ENCODE results near the gene XIAP. TPM values are rescaled to one million over a fixed set of nuclear protein-coding genes. Genes with fewer than 3 reads are reported as not detected.

Gene XIAP
- total RNA-seq, 1 donor from 2014 or later = 35.3 TPM

- H3K27ac Mint-ChIP-seq = no peak overlapping the region
- no peaks in the 10 kb centered on the region for H3K27me3 Mint-ChIP-seq
- H3K4me3 Mint-ChIP-seq (ENCODE audit: low read depth) = no peak overlapping the region
- TF ChIP-seq, protein P1, sequence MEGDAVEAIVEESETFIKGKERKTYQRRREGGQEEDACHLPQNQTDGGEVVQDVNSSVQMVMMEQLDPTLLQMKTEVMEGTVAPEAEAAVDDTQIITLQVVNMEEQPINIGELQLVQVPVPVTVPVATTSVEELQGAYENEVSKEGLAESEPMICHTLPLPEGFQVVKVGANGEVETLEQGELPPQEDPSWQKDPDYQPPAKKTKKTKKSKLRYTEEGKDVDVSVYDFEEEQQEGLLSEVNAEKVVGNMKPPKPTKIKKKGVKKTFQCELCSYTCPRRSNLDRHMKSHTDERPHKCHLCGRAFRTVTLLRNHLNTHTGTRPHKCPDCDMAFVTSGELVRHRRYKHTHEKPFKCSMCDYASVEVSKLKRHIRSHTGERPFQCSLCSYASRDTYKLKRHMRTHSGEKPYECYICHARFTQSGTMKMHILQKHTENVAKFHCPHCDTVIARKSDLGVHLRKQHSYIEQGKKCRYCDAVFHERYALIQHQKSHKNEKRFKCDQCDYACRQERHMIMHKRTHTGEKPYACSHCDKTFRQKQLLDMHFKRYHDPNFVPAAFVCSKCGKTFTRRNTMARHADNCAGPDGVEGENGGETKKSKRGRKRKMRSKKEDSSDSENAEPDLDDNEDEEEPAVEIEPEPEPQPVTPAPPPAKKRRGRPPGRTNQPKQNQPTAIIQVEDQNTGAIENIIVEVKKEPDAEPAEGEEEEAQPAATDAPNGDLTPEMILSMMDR (IDR thresholded peaks at IDR 0.05; ENCODE audit: unreplicated experiment) = no peak
- DNase-seq (ENCODE audit: low spot score, unreplicated experiment) = no peak
- peaks cover 5% of the 10 kb centered on the region for H3K4me1 Mint-ChIP-seq (ENCODE audit: low read depth)
- peaks cover 9% of the 10 kb centered on the region for H3K36me3 Mint-ChIP-seq (ENCODE audit: insufficient read depth)
- H3K9me3 Mint-ChIP-seq (ENCODE audit: low read depth) = peaks cover 12% of the 10 kb centered on the region
These were observed 16.3 kb downstream of the XIAP start for GRCh38 chrX:123876177-123876576.

DNA sequence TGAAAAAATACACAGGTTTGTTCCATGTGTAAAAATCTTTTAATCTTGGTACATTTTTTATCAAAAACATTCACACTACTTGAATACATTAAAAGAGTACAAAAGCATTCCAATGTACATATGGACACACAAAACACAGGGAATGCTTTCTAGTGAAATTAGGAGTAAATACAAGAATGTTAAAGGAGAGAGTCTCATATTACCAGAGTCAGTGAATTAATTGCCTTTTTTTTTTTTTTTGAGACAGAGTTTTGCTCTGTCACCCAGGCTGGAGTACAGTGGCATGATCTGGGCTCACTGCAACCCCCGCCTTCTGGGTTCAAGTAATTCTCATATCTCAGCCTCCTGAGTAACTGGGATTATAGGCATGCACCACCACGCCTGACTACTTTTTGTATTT is 17.0 kb downstream of the XIAP start:
- TF ChIP-seq, protein P1 (IDR thresholded peaks at IDR 0.05; ENCODE audit: unreplicated experiment) = no peak
- no peak for DNase-seq (ENCODE audit: low spot score, unreplicated experiment)
- Mint-ChIP-seq H3K27me3 (no peaks in the 10 kb centered on the region), H3K36me3 (ENCODE audit: insufficient read depth) (peaks cover 7% of the 10 kb centered on the region), H3K4me3 (ENCODE audit: low read depth) (no peak overlapping the region), H3K4me1 (ENCODE audit: low read depth) (peaks cover 7% of the 10 kb centered on the region), H3K9me3 (ENCODE audit: low read depth) (peaks cover 15% of the 10 kb centered on the region), H3K27ac (no peak overlapping the region)

DNA sequence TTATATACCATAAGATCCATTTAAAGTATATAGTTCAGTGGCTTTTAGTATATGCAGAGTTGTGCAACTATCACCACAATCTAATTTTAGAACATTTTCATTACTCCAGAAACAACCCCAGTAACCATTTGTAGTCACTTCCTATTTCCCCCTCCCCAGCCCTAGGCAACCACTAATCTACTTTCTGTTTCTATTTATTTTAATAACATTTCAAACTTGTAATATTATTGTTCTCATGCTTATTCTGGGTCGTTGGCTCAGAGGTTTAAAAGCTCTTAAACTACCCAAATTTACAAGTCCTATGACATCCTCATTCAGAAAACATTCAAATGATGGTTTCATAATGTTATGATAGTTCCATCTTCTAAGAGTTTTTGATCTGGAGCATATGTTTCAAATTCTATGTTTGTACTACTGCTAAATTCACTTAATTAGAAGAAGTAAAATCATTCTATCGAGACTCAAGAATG is 18.4 kb downstream of the XIAP start:
- no peaks in the 10 kb centered on the region for H3K27me3 Mint-ChIP-seq
- H3K4me1 Mint-ChIP-seq (ENCODE audit: low read depth) = peaks cover 7% of the 10 kb centered on the region
- peaks cover 15% of the 10 kb centered on the region for H3K9me3 Mint-ChIP-seq (ENCODE audit: low read depth)
- no peak overlapping the region for H3K27ac Mint-ChIP-seq
- no peak for DNase-seq (ENCODE audit: low spot score, unreplicated experiment)
- peaks cover 6% of the 10 kb centered on the region for H3K36me3 Mint-ChIP-seq (ENCODE audit: insufficient read depth)
- H3K4me3 Mint-ChIP-seq (ENCODE audit: low read depth) = no peak overlapping the region
- TF ChIP-seq, protein P1 (IDR thresholded peaks at IDR 0.05; ENCODE audit: unreplicated experiment) = no peak

DNA sequence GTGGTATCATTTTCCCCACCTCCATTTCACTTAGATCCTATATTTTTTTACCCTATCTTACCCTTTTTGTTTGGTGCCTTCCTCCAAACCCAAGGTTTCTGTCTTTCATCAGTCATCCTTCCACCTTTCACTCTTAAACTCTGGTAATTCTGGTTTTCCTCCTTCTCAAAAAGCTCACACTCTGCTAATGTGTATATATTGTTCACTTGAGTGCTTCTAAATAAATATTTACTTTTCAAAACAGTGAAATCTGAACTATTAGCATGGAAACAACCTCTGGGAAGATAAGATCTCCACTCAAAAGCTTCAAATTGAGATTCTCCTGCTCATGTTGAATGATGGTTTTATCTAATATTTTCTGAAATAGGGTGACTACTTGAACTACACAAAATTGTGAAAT is 21.5 kb downstream of the XIAP start:
- H3K4me1 Mint-ChIP-seq (ENCODE audit: low read depth) = peaks cover 7% of the 10 kb centered on the region
- H3K27ac Mint-ChIP-seq = no peak overlapping the region

DNA sequence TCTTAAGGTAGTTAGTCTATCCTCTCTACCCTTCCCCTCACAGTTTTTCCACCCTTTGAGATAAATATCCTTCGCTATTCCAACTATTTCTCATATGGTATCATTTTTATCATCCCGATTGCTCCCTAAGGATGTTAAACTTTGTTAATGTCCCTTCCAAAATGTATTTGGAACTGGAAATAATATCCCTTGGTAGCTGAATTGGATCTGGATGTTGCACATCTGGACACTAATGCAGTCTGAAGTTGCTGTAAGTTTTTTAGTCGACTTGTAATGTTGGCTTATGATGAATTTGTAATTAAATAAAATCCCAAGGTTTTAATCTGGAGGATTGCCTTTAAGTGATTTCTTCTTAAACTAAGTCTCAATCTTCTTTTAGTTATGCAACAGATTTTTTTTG is 22.5 kb downstream of the XIAP start:
- Mint-ChIP-seq H3K4me1 (ENCODE audit: low read depth) (peaks cover 7% of the 10 kb centered on the region), H3K9me3 (ENCODE audit: low read depth) (peaks cover 12% of the 10 kb centered on the region), H3K4me3 (ENCODE audit: low read depth) (no peak overlapping the region), H3K27me3 (no peaks in the 10 kb centered on the region), H3K27ac (no peak overlapping the region), H3K36me3 (ENCODE audit: insufficient read depth) (peaks cover 6% of the 10 kb centered on the region)
- no peak for DNase-seq (ENCODE audit: low spot score, unreplicated experiment)
- TF ChIP-seq, protein P1 (IDR thresholded peaks at IDR 0.05; ENCODE audit: unreplicated experiment) = no peak

More for the DNA sequence above, 21.5 kb downstream of the XIAP start:
- Mint-ChIP-seq H3K36me3 (ENCODE audit: insufficient read depth) (peaks cover 6% of the 10 kb centered on the region), H3K4me3 (ENCODE audit: low read depth) (no peak overlapping the region), H3K9me3 (ENCODE audit: low read depth) (peaks cover 12% of the 10 kb centered on the region), H3K27me3 (no peaks in the 10 kb centered on the region)
- TF ChIP-seq, protein P1 (IDR thresholded peaks at IDR 0.05; ENCODE audit: unreplicated experiment) = no peak
- DNase-seq (ENCODE audit: low spot score, unreplicated experiment) = no peak

All from progenitor cell of endocrine pancreas (in vitro differentiated cells).